ENCODE data around the gene WNK1. TPM values are rescaled to one million over a fixed set of nuclear protein-coding genes. Genes with fewer than 3 reads are reported as not detected.

The WNK1 gene
- total RNA-seq, 4 donors from 2014 or later, result 222 to 407 (median 322) TPM

GRCh38 chr12:886206-886605 is 133.8 kb downstream of the WNK1 start:
- TF ChIP-seq CTCF (IDR thresholded peaks at IDR 0.05), result no peak
- DNase-seq (ENCODE audit: low spot score) (no peak), ATAC-seq (ENCODE audit: low FRiP score) (no peak)

DNA sequence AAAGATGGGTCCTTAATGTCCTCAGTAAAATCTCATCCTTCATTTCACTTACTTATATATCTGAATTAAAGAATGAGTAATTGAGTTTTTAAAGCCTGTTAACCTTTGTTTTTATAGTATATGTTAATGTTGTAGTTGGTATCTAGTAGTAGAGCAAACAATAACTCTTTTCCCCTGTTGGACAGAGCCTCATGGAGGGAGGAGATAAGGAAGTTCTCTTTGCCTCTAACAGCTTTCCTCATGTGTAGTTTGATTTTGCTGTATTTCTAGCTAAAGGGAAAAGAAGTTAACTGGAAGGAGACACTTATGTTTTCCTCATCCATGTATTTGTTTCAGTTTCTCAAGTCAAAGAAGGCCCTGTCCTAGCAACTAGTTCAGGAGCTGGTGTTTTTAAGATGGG is 141.8 kb downstream of the WNK1 start:
- no peak for DNase-seq (ENCODE audit: low spot score)
- TF ChIP-seq CTCF (IDR thresholded peaks at IDR 0.05), result no peak
- no peak for ATAC-seq (ENCODE audit: low FRiP score)

- no peak for ATAC-seq (ENCODE audit: low FRiP score)
- TF ChIP-seq CTCF (IDR thresholded peaks at IDR 0.05), result no peak
- DNase-seq (ENCODE audit: low spot score), result no peak
Observed at GRCh38 chr12:896031-896430, 143.7 kb downstream of the WNK1 start.

- TF ChIP-seq CTCF (IDR thresholded peaks at IDR 0.05), result no peak
- DNase-seq (ENCODE audit: low spot score) (no peak), ATAC-seq (ENCODE audit: low FRiP score) (no peak)
Observed at GRCh38 chr12:897386-897785, 145.0 kb downstream of the WNK1 start.

- DNase-seq (ENCODE audit: low spot score), result no peak
- no peak for ATAC-seq (ENCODE audit: low FRiP score)
- TF ChIP-seq CTCF (IDR thresholded peaks at IDR 0.05), result no peak
Observed at GRCh38 chr12:902581-902980, 150.2 kb downstream of the WNK1 start.

DNA sequence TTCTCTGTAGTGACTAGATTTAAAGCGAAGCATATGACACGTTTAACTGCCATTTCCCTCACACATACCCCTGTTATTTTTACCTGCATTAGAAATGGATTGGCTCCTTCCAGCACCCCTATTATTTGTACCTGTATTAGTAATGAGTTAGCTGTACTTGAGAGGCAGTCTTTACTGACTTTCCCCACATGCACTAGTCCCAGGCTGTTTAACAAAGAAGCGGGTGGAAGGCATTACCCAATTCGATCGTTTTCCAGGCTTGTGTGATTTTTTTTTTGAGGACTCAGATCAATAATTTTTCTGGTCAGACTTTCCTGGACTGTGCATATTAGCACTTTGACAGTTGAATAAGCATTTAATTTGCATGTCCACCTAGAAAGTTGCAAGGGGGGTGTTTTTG is 150.7 kb downstream of the WNK1 start:
- ATAC-seq (ENCODE audit: low FRiP score), result no peak
- DNase-seq (ENCODE audit: low spot score), result no peak

More for the DNA sequence above, 150.7 kb downstream of the WNK1 start:
- TF ChIP-seq CTCF (IDR thresholded peaks at IDR 0.05), result no peak
